Keratinocyte (primary cell): ENCODE data around the gene MXI1. TPM values are rescaled to one million over a fixed set of nuclear protein-coding genes. Genes with fewer than 3 reads are reported as not detected.

ENCODE experiments used
- DNase-seq: peaks from one replicate; pipeline ENCODE4 v3.0.0-alpha.2; 2011; ENCODE audit warnings: low read depth, missing footprints, low spot score
- FAIRE-seq: peaks from 2 replicates; lab custom pipeline; 2011; peaks lifted over from hg19 to GRCh38; lab: Jason Lieb, UNC
- H2AFZ ChIP-seq: 2 replicates; pipeline ENCODE4 v1.6.0; 2012; ENCODE audit warnings: low read length, control low read depth, inconsistent platforms; ENCODE audit not compliant: control insufficient read depth
- H3K27ac ChIP-seq: 2 replicates; pipeline ENCODE4 v1.5.1; 2011; ENCODE audit warnings: low read length; ENCODE audit not compliant: control insufficient read depth, insufficient read depth
- H3K27me3 ChIP-seq: 3 replicates; pipeline ENCODE4 v1.6.0; 2011; ENCODE audit warnings: low read length; ENCODE audit not compliant: control insufficient read depth, insufficient read depth; ENCODE audit errors: extremely low read depth
- H3K36me3 ChIP-seq, 2 experiments: 2 replicates in 1 of 2; 3 replicates in 1 of 2; pipeline ENCODE4 v1.5.1; 2011; ENCODE audit warnings: low read length in 2 of 2, mild to moderate bottlenecking in 1 of 2; ENCODE audit not compliant: control insufficient read depth in 2 of 2, insufficient read depth in 2 of 2; ENCODE audit errors: extremely low read depth in 1 of 2
- H3K4me1 ChIP-seq: 3 replicates; pipeline ENCODE4 v1.5.1; 2011; ENCODE audit warnings: low read length; ENCODE audit not compliant: control insufficient read depth, insufficient read depth; ENCODE audit errors: extremely low read depth
- H3K4me2 ChIP-seq: 3 replicates; pipeline ENCODE4 v1.6.0; 2011; ENCODE audit warnings: low read depth, low read length; ENCODE audit not compliant: control insufficient read depth, insufficient read depth; ENCODE audit errors: extremely low read depth
- H3K4me3 ChIP-seq, 3 experiments: fragments of 200-600 bp in 1 of 3; sonication (generic) in 1 of 3; 2 replicates in 2 of 3; 3 replicates in 1 of 3; pipeline ENCODE4 v1.5.1; 2011 to 2016; ENCODE audit warnings: low read length in 3 of 3, mild to moderate bottlenecking in 3 of 3, control low read depth in 2 of 3, inconsistent platforms in 1 of 3, low read depth in 1 of 3, mixed read lengths in 1 of 3, mixed run types in 1 of 3, moderate library complexity in 1 of 3; ENCODE audit not compliant: control insufficient read depth in 2 of 3, insufficient read depth in 2 of 3; ENCODE audit errors: extremely low read depth in 1 of 3
- H3K79me2 ChIP-seq: 2 replicates; pipeline ENCODE4 v1.6.0; 2012; ENCODE audit warnings: low read length; ENCODE audit not compliant: control insufficient read depth, insufficient read depth
- H3K9ac ChIP-seq: 3 replicates; pipeline ENCODE4 v1.6.0; 2011; ENCODE audit warnings: low read length; ENCODE audit not compliant: control insufficient read depth, insufficient read depth; ENCODE audit errors: extremely low read depth
- H3K9me1 ChIP-seq: 3 replicates; pipeline ENCODE4 v1.6.0; 2011; ENCODE audit warnings: low read length; ENCODE audit not compliant: control insufficient read depth, insufficient read depth; ENCODE audit errors: extremely low read depth
- H3K9me3 ChIP-seq: 2 replicates; pipeline ENCODE4 v1.5.1; 2012; ENCODE audit warnings: low read depth, low read length; ENCODE audit not compliant: control insufficient read depth
- H4K20me1 ChIP-seq: 3 replicates; pipeline ENCODE4 v1.6.0; 2011; ENCODE audit warnings: low read length; ENCODE audit not compliant: control insufficient read depth, insufficient read depth; ENCODE audit errors: extremely low read depth
- CTCF ChIP-seq, 3 experiments: IDR thresholded peaks in 1 of 3; conservative IDR thresholded peaks in 1 of 3; optimal IDR thresholded peaks in 1 of 3; 2 replicates in 2 of 3; 3 replicates in 1 of 3; pipeline versions ENCODE3 to v1.5.1; 2011; ENCODE audit warnings: low read length in 3 of 3, mild to moderate bottlenecking in 3 of 3, moderate library complexity in 2 of 3, control low read depth in 1 of 3, inconsistent platforms in 1 of 3; ENCODE audit not compliant: insufficient read depth in 2 of 3; ENCODE audit errors: extremely low read depth in 1 of 3
- EZH2 ChIP-seq: IDR thresholded peaks from one replicate; pipeline ENCODE4 v1.6.1; 2012; ENCODE audit warnings: inconsistent platforms, mild to moderate bottlenecking, low read length, moderate library complexity
- dilution Hi-C: fragments of 300-500 bp; cut with MboI; formaldehyde crosslinking; loops from one replicate; pipeline ENCODE4 v1.7.0; 2020; ENCODE audit warnings: low sequenced_read_pairs; ENCODE audit not compliant: extremely low pct_ligation_motif_present
- polyA plus RNA-seq, 5 experiments: library from polyadenylated mRNA; depleted of rRNA in 3 of 5; stranded (reverse) in 3 of 5; stranded (forward) in 1 of 5; unstranded in 1 of 5; fragments of >200 nt; gene quantifications; 1 replicate in 1 of 5; 2 replicates in 3 of 5; 3 replicates in 1 of 5; pipeline versions ENCODE4 v1.2.1 to v1.2.3, GENCODE V29; 2011 to 2012; ENCODE audit warnings: missing spikeins in 2 of 5, low read depth in 1 of 5, low replicate concordance in 1 of 5

Gene MXI1
- polyA plus RNA-seq, 1 donor (not counting 4 experiments of a cell fraction or from before 2014, with no cell fraction given): 17.8 TPM

- H3K9me3 ChIP-seq: no peaks in the 10 kb centered on the region
- dilution Hi-C loops: no loop called here
- no peak for FAIRE-seq
Observed at GRCh38 chr10:110203500-110204455, 3.6 kb upstream of the MXI1 start.

GRCh38 chr10:110205051-110205675, 2.2 kb upstream of the MXI1 start:
- no peak overlapping the region for H3K27ac ChIP-seq
- no peaks in the 10 kb centered on the region for H3K79me2 ChIP-seq
- dilution Hi-C loops: no loop called here
- no peak overlapping the region for H2AFZ ChIP-seq
- no peaks in the 10 kb centered on the region for H3K27me3 ChIP-seq
- no peaks in the 10 kb centered on the region for H3K9me1 ChIP-seq
- DNase-seq (no peak), FAIRE-seq (no peak)
- H3K4me3 ChIP-seq: no peak overlapping the region
- H3K4me2 ChIP-seq: no peak overlapping the region
- H3K9me3 ChIP-seq: no peaks in the 10 kb centered on the region
- H3K9ac ChIP-seq: no peak overlapping the region
- TF ChIP-seq EZH2 (no peak), CTCF (optimal IDR thresholded peaks at IDR 0.05 in 1 of 3, IDR thresholded peaks at IDR 0.05 in 1 of 3, conservative IDR thresholded peaks at IDR 0.05 in 1 of 3; ENCODE audit: extremely low read depth in 1 of 3, insufficient read depth in 2 of 3, low read length in 3 of 3) (no peak)
- H3K4me1 ChIP-seq: peaks cover 3% of the 10 kb centered on the region
- H3K36me3 ChIP-seq: no peaks in the 10 kb centered on the region
- no peaks in the 10 kb centered on the region for H4K20me1 ChIP-seq

More at GRCh38 chr10:110203500-110204455, 3.6 kb upstream of the MXI1 start:
- DNase-seq: no peak
- no peaks in the 10 kb centered on the region for H3K79me2 ChIP-seq
- TF ChIP-seq EZH2 (no peak), CTCF (optimal IDR thresholded peaks at IDR 0.05 in 1 of 3, IDR thresholded peaks at IDR 0.05 in 1 of 3, conservative IDR thresholded peaks at IDR 0.05 in 1 of 3; ENCODE audit: extremely low read depth in 1 of 3, insufficient read depth in 2 of 3, low read length in 3 of 3) (no peak)
- H4K20me1 ChIP-seq: no peaks in the 10 kb centered on the region
- no peak overlapping the region for H3K27ac ChIP-seq
- no peak overlapping the region for H3K4me2 ChIP-seq
- H3K4me1 ChIP-seq: peaks cover 3% of the 10 kb centered on the region
- H2AFZ ChIP-seq: no peak overlapping the region
- H3K36me3 ChIP-seq: no peaks in the 10 kb centered on the region
- H3K9ac ChIP-seq: no peak overlapping the region
- H3K4me3 ChIP-seq: no peak overlapping the region
- no peaks in the 10 kb centered on the region for H3K9me1 ChIP-seq
- no peaks in the 10 kb centered on the region for H3K27me3 ChIP-seq
